Chondrocyte (in vitro differentiated cells): ENCODE measurements around the gene AUNIP. TPM values are rescaled to one million over a fixed set of nuclear protein-coding genes. Genes with fewer than 3 reads are reported as not detected.

Experiments used
- DNase-seq: peaks from one replicate; pipeline ENCODE4 v3.0.0; 2021; ENCODE audit warnings: mixed read lengths, low spot score
- H3K27ac Mint-ChIP-seq: one replicate; pipeline ENCODE4 v1.8.0; 2021; ENCODE audit warnings: mild to moderate bottlenecking, moderate library complexity, mixed read lengths; ENCODE audit not compliant: unreplicated experiment
- H3K27me3 Mint-ChIP-seq: 2 replicates; pipeline ENCODE4 v1.8.0; 2021; ENCODE audit warnings: low read depth, mixed read lengths
- H3K36me3 Mint-ChIP-seq: 2 replicates; pipeline ENCODE4 v1.8.0; 2021; ENCODE audit warnings: low read depth, mixed read lengths
- H3K4me1 Mint-ChIP-seq: 2 replicates; pipeline ENCODE4 v1.8.0; 2021; ENCODE audit warnings: low read depth, mild to moderate bottlenecking, mixed read lengths
- H3K4me3 Mint-ChIP-seq: one replicate; pipeline ENCODE4 v1.8.0; 2021; ENCODE audit warnings: mild to moderate bottlenecking, moderate library complexity, mixed read lengths; ENCODE audit not compliant: unreplicated experiment
- H3K9me3 Mint-ChIP-seq: 2 replicates; pipeline ENCODE4 v1.8.0; 2021; ENCODE audit warnings: low read depth, mixed read lengths
- total RNA-seq: library from RNA; stranded (reverse); gene quantifications from 3 replicates; pipeline ENCODE4 v1.2.1, GENCODE V29; 2021
- TF ChIP-seq, protein P1 (sequence below): fragments of 200-600 bp; sonication (generic); IDR thresholded peaks from 2 replicates; pipeline ENCODE4 v1.5.0; 2021; ENCODE audit warnings: antibody characterized with exemption, mild to moderate bottlenecking, moderate library complexity

Gene AUNIP
- total RNA-seq, 1 donor from 2014 or later: 0.80 TPM

DNA sequence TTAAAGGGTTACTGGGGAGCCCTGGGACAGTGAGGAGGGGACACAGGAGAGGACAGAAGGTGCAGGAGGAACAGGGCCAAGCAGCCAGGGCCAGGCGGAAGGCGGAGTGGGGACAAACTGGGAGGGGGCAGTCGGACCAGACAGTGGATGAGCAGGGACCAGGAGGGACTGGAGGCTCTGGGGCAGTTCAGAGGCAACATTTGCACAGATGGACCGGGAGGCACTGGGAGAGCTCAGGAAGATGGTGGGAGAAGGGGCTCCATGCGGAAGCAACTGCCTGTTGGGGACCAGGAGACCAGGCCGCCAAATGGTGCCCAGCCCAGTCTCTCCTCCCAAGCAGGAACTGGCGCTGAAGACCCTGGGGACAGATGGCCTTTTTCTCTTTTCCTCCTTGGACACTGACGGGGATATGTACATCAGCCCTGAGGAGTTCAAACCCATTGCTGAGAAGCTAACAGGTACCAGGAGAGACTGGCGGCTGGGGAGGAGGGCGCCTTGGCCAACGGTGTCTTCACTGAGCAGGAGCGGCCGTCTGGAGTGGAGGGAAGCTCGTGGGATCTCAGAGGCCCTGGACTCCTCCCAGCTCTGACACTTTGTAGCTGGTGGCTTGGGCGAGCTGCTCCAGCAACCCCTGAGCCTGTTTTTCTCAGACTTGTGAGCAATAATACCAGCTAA is 58.4 kb downstream of the AUNIP start:
- peaks cover under 1% of the 10 kb centered on the region for H3K36me3 Mint-ChIP-seq
- peak overlapping the region; percentile 86 for H3K4me3 Mint-ChIP-seq
- DNase-seq: no peak
- peak overlapping the region; percentile 68 for H3K27ac Mint-ChIP-seq
- TF ChIP-seq, protein P1, sequence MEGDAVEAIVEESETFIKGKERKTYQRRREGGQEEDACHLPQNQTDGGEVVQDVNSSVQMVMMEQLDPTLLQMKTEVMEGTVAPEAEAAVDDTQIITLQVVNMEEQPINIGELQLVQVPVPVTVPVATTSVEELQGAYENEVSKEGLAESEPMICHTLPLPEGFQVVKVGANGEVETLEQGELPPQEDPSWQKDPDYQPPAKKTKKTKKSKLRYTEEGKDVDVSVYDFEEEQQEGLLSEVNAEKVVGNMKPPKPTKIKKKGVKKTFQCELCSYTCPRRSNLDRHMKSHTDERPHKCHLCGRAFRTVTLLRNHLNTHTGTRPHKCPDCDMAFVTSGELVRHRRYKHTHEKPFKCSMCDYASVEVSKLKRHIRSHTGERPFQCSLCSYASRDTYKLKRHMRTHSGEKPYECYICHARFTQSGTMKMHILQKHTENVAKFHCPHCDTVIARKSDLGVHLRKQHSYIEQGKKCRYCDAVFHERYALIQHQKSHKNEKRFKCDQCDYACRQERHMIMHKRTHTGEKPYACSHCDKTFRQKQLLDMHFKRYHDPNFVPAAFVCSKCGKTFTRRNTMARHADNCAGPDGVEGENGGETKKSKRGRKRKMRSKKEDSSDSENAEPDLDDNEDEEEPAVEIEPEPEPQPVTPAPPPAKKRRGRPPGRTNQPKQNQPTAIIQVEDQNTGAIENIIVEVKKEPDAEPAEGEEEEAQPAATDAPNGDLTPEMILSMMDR: no peak
- H3K4me1 Mint-ChIP-seq: peaks cover 52% of the 10 kb centered on the region
- no peaks in the 10 kb centered on the region for H3K9me3 Mint-ChIP-seq
- no peaks in the 10 kb centered on the region for H3K27me3 Mint-ChIP-seq

DNA sequence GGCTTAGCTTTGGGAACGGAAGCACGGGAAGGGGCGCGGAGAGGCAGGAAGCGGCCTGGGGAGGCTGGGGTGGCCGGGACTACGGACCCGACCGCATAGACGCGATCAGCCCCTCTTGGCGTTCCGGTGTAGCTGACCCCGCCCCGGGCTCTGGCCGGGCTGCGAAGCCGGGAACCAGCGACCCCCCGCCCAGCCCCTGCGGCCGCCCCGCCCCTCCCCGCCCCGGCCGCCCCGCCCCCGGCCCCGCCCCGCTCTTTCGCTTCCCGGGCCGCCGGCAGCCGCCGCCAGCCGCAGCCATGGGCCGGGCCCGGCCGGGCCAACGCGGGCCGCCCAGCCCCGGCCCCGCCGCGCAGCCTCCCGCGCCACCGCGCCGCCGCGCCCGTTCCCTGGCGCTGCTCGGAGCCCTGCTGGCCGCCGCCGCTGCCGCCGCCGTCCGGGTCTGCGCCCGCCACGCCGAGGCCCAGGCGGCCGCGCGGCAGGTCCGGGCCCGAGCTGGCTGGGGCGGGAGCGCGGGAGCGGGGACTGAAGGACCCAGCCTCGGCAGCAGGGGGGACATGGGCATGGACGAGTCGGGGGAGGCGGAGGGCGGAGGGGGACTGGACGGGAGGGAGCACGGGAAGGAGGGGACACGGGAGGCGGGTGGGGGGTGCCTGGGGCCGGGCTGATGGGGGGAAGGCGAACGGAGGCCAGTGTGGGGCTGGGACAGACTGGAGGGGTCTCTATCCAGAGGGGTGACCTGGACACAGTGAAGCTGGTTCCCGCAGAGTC is 59.1 kb downstream of the AUNIP start, which contains the start of gene SELENON:
Gene SELENON (plus strand): TSS at position 259 of the 768 bp plus-strand sequence. CDS start 38 bp downstream, at position 297.
- H3K4me3 Mint-ChIP-seq: peak within 1 kb of the TSS; percentile 86
- no peaks in the 10 kb centered on the region for H3K9me3 Mint-ChIP-seq
- H3K27ac Mint-ChIP-seq: peak within 1 kb of the TSS; percentile 68
- no peaks in the 10 kb centered on the region for H3K27me3 Mint-ChIP-seq
- DNase-seq: no peak
- peaks cover 51% of the 10 kb centered on the region for H3K4me1 Mint-ChIP-seq
- TF ChIP-seq, protein P1: no peak
- no peaks in the 10 kb centered on the region for H3K36me3 Mint-ChIP-seq

DNA sequence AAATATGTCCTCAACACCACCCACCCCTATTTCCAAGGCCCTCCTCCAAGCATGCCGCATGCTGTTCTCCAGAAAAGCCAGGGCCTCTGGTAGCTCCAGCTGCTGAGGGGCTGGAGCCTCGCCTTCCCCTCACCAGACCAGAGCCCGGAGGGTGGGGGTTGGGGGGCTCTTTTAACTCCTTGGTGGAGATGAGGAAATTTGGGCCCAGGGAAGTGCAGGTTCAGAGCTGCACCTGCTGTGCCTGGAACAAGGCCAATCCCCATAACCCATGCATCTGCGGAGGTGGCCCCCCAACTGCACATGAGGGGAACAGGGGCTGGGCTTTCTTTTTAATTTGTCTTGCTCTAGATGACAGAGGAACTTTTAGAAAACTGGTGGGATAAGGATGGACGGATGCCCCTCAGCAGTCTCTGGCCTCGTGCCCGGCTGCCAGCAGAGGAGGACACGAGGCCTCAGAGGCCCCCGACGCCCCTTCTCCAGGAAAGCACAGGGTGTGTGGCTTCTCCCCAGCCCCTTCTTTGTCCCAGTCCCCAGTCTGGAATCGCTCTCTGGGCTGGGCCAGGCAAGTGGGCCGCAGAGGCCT is 59.8 kb downstream of the AUNIP start:
- Mint-ChIP-seq H3K36me3 (no peaks in the 10 kb centered on the region), H3K4me3 (peak overlapping the region; percentile 56), H3K27ac (peak overlapping the region; percentile 32), H3K4me1 (peaks cover 48% of the 10 kb centered on the region), H3K9me3 (no peaks in the 10 kb centered on the region), H3K27me3 (no peaks in the 10 kb centered on the region)
- no peak for DNase-seq
- TF ChIP-seq, protein P1: no peak

DNA sequence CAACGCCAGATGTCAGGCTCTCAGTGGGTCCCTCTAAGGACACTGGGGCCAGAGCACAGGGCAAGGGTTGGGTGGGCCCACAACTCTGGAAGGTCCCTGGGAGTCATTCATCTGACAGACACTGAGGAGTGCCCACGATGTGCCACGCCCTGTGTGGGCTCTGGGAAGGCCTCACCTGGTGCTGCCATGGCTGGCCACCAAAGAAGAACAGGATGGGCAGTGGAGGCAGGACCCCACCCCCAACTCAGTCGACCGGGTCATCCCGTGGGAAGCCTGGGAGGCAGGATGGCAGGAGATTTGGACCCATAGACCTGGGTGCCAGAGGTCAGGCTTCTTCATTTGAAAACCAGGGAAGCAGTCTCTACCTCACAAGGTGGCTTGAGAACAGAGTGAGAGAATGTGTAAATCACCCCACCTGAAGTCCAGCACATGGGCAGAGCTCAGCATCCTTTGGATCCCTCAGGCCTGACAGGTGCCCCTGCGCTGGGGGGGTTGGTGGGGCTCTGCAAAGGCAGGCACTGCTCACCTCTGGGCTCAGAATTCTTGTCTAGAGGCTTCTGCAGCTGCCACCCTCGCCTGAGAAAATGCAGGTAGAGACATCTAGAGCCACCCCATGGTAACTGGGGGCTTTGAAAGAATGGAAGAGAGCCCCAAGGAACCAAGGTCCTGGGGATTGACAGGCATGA is 60.4 kb downstream of the AUNIP start:
- no peaks in the 10 kb centered on the region for H3K36me3 Mint-ChIP-seq
- H3K4me3 Mint-ChIP-seq: peak overlapping the region; percentile 7
- peaks cover 47% of the 10 kb centered on the region for H3K4me1 Mint-ChIP-seq
- H3K9me3 Mint-ChIP-seq: no peaks in the 10 kb centered on the region
- no peak overlapping the region for H3K27ac Mint-ChIP-seq
- no peaks in the 10 kb centered on the region for H3K27me3 Mint-ChIP-seq
- no peak for DNase-seq
- TF ChIP-seq, protein P1: no peak

DNA sequence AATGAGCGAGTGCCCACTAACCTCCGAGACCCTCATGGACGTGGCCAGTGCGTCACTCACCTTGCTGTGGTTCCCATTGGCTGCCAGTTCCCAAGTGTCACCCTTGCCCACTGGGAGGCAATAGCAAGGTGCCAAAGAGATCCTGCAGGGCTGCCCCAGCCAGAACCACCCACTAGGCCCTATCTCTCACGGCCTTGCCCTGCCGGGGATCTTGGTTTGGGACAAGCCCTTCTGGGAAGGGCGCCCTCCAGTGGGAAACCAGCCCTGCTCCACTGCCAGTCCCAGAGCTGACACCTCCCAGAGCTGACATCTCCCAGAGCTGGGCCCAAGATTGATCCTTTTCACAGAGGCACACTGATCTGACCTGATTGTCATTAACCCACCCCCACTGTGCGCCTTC is 61.3 kb downstream of the AUNIP start:
- H3K27me3 Mint-ChIP-seq: no peaks in the 10 kb centered on the region
- no peaks in the 10 kb centered on the region for H3K9me3 Mint-ChIP-seq
- no peak for DNase-seq
- TF ChIP-seq, protein P1: peak; percentile 72
- peaks cover 49% of the 10 kb centered on the region for H3K4me1 Mint-ChIP-seq
- H3K27ac Mint-ChIP-seq: no peak overlapping the region
- no peak overlapping the region for H3K4me3 Mint-ChIP-seq
- no peaks in the 10 kb centered on the region for H3K36me3 Mint-ChIP-seq
